Activated B cell treated with CpG ODN at 0.5 μM for 24 hours (primary cell): ENCODE data around the gene LIN54. TPM values are rescaled to one million over a fixed set of nuclear protein-coding genes. Genes with fewer than 3 reads are reported as not detected.
A peak's percentile ranks its signal among the peaks of the same experiment; 100 is the strongest.

Experiments used
- ATAC-seq: fragments of 200-7000 bp; cut with Tn5 transposase; one replicate; pipeline ENCODE4 v1.10.0; 2021; ENCODE audit warnings: low read depth, mild to moderate bottlenecking, moderate library complexity
- CTCF ChIA-PET: fragments of 350-600 bp; sonication (Branson Sonifier 250); formaldehyde crosslinking; loops from one replicate; lab custom pipeline; 2021; ENCODE audit warnings: antibody characterized with exemption; lab: Charles Lee
- POLR2A ChIA-PET: fragments of 350-600 bp; sonication (Branson Sonifier 250); formaldehyde crosslinking; loops from one replicate; lab custom pipeline; 2021; ENCODE audit warnings: antibody characterized with exemption; lab: Charles Lee
- DNase-seq: peaks from one replicate; pipeline ENCODE4 v3.0.0; 2022
- H3K27ac Mint-ChIP-seq: one replicate; pipeline ENCODE4 v1.8.0; 2020; ENCODE audit warnings: mixed read lengths
- H3K27me3 Mint-ChIP-seq: one replicate; pipeline ENCODE4 v1.8.0; 2021; ENCODE audit warnings: mixed read lengths
- H3K36me3 Mint-ChIP-seq: one replicate; pipeline ENCODE4 v1.8.0; 2021; ENCODE audit warnings: low read depth, mixed read lengths
- H3K4me1 Mint-ChIP-seq: one replicate; pipeline ENCODE4 v1.8.0; 2021; ENCODE audit warnings: mixed read lengths
- H3K4me3 Mint-ChIP-seq: one replicate; pipeline ENCODE4 v1.8.0; 2020; ENCODE audit warnings: mild to moderate bottlenecking, mixed read lengths
- H3K9me3 Mint-ChIP-seq: one replicate; pipeline ENCODE4 v1.8.0; 2020; ENCODE audit warnings: mixed read lengths
- intact Hi-C: fragments of 100-400 bp; cut with micrococcal nuclease; formaldehyde crosslinking; loops from one replicate; pipeline ENCODE4 v1.15.1; 2024
- total RNA-seq: library from RNA; stranded (reverse); gene quantifications from 2 replicates; pipeline ENCODE4 v1.2.3, GENCODE V29; 2022
- TF ChIP-seq, protein P1 (sequence below): fragments of 200-600 bp; IDR thresholded peaks from one replicate; pipeline ENCODE4 v1.8.0; 2022; ENCODE audit warnings: antibody characterized with exemption, mild to moderate bottlenecking

LIN54 gene
- total RNA-seq, 1 donor from 2014 or later: 12.1 TPM

DNA sequence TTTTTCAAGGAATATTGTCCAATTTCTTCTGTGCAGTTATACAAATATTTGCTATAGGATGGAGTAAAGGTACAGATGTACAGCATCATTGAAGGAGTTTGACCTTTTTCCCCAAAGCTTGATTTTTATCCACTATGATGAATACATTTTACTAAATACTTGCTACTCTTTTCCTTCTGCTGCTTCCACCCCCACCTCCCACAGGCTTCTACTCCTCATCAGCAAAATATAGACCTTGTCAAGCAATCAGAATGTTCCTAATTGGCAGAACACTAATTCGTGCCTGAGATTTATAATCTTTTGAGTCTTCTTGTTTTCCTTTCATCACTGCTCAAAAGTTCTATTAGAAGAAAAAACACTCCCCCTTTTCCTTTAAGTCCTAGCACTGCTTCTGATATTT, 113.9 kb downstream of the LIN54 start:
- TF ChIP-seq, protein P1, sequence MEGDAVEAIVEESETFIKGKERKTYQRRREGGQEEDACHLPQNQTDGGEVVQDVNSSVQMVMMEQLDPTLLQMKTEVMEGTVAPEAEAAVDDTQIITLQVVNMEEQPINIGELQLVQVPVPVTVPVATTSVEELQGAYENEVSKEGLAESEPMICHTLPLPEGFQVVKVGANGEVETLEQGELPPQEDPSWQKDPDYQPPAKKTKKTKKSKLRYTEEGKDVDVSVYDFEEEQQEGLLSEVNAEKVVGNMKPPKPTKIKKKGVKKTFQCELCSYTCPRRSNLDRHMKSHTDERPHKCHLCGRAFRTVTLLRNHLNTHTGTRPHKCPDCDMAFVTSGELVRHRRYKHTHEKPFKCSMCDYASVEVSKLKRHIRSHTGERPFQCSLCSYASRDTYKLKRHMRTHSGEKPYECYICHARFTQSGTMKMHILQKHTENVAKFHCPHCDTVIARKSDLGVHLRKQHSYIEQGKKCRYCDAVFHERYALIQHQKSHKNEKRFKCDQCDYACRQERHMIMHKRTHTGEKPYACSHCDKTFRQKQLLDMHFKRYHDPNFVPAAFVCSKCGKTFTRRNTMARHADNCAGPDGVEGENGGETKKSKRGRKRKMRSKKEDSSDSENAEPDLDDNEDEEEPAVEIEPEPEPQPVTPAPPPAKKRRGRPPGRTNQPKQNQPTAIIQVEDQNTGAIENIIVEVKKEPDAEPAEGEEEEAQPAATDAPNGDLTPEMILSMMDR: no peak
- ChIA-PET CTCF (interaction anchor here (1.4 kb wide), 1 partner anchor 434 kb away, joined by 3 read pairs; no protein-coding TSS in a partner anchor), POLR2A (interaction anchor here (0.6 kb wide), 1 partner anchor 137 kb away, joined by 3 read pairs; no protein-coding TSS in a partner anchor)
- Mint-ChIP-seq H3K9me3 (no peaks in the 10 kb centered on the region), H3K4me1 (peaks cover 15% of the 10 kb centered on the region), H3K27me3 (no peaks in the 10 kb centered on the region), H3K36me3 (peaks cover 40% of the 10 kb centered on the region), H3K27ac (peak overlapping the region; percentile 6), H3K4me3 (no peak overlapping the region)
- intact Hi-C loops: loop anchor here (10.0 kb wide), 1 partner anchor 612 kb away; no protein-coding TSS in a partner anchor
- DNase-seq: no peak
- no peak for ATAC-seq

DNA sequence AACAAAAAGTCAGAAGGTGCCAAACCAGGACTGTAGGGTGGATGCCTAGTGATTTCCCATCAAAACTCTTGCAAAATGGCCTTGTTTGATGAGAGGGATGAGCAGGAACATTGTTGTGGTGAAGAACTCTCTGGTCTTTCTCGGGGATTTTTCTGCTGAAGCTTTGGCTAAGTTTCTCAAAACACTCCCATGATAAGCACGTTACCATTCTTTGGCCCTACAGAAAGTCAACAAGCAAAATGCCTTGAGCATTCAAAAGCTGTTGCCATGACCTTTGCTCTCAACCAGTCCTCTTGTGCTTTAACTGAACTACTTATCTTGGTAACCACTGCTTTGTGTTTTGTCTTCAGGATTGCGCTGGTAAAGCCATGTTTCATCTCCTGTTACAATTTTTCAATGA, 116.7 kb downstream of the LIN54 start:
- intact Hi-C loops: loop anchor here (10.0 kb wide), 1 partner anchor 609 kb away; no protein-coding TSS in a partner anchor
- peaks cover 54% of the 10 kb centered on the region for H3K36me3 Mint-ChIP-seq
- no peaks in the 10 kb centered on the region for H3K9me3 Mint-ChIP-seq
- no peak overlapping the region for H3K27ac Mint-ChIP-seq
- CTCF ChIA-PET: interaction anchor here (1.0 kb wide), 1 partner anchor 116 kb away, joined by 3 read pairs; the partner anchor contains the start of gene LIN54
- DNase-seq (no peak), ATAC-seq (no peak)
- H3K4me3 Mint-ChIP-seq: no peak overlapping the region
- H3K4me1 Mint-ChIP-seq: peaks cover 30% of the 10 kb centered on the region
- TF ChIP-seq, protein P1: no peak
- H3K27me3 Mint-ChIP-seq: no peaks in the 10 kb centered on the region
- POLR2A ChIA-PET: no interaction called here

DNA sequence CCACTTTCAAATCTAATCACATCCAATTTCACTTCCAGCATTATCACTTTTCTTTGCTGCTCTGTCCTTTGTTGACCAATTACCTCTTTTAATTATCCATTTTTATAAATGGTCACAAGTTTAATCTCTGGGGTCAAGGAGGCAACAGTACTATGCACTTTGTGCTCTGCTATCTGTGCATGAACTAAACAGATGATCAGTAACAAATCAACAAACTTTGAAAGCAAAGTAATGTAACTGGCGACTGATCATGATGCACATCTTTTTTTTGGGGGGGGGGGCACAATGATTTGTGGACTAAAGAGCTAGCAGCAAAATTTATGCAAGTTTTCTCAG, 118.2 kb downstream of the LIN54 start:
- Mint-ChIP-seq H3K9me3 (no peaks in the 10 kb centered on the region), H3K36me3 (peaks cover 49% of the 10 kb centered on the region), H3K4me1 (peaks cover 35% of the 10 kb centered on the region), H3K27ac (peak overlapping the region; percentile 36), H3K27me3 (no peaks in the 10 kb centered on the region), H3K4me3 (peak overlapping the region; percentile 93)
- POLR2A ChIA-PET: interaction anchor here (4.3 kb wide), 1 partner anchor 8 kb away, joined by 33 read pairs; the partner anchor contains the start of gene THAP9
- no peak for ATAC-seq
- DNase-seq: no peak
- CTCF ChIA-PET: no interaction called here
- TF ChIP-seq, protein P1: no peak
- intact Hi-C loops: loop anchor here (10.0 kb wide), 1 partner anchor 608 kb away; no protein-coding TSS in a partner anchor

DNA sequence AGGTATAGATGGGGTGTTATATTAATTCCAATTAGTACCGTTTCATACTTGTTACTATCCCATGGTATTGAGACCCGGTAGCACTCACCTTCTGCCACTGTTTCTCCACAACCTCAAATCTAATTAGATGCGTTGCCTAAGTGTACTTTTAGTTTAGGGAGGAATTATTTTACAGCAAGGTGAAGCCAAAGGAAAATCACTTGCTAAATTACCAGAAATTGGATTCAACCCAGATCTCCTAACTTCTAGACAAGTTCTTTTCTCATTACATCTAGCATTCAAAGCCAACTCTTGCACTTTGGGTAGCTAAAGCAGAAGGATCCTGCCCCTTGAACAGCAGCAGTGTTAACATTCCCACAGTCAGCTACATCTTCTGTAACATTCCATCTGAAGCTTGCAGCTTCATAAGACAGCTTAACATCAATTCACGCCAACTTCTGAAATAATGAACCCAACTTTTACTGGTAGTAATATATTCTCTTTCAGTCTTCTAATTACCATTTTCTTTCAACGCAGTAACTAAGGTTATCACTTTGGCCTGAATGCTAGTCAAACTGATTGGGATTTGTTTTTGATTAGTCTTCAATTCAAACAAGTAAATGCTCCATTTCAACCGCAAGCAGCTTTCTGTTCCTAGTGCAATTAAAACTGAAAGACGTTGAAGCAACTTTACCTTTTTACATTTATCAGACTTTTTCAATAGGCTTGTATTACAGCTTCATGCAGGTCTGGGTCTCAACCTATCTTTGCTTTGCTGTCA, 118.7 kb downstream of the LIN54 start:
- H3K36me3 Mint-ChIP-seq: peaks cover 48% of the 10 kb centered on the region
- ATAC-seq: no peak
- CTCF ChIA-PET: no interaction called here
- H3K4me3 Mint-ChIP-seq: peak overlapping the region; percentile 93
- POLR2A ChIA-PET: interaction anchor here (0.8 to 4.3 kb wide), 2 partner anchors 8 to 143 kb away, joined by 3 to 33 read pairs; partner anchors contain the start of genes COPS4 and THAP9
- DNase-seq: no peak
- intact Hi-C loops: loop anchor here (1.0 to 10.0 kb wide), 9 partner anchors 8 to 607 kb away; partner anchors contain the start of genes COPS4, COQ2, ENOPH1 and HNRNPDL
- peaks cover 32% of the 10 kb centered on the region for H3K4me1 Mint-ChIP-seq
- TF ChIP-seq, protein P1: no peak
- H3K9me3 Mint-ChIP-seq: no peaks in the 10 kb centered on the region
- H3K27ac Mint-ChIP-seq: peak overlapping the region; percentile 94
- H3K27me3 Mint-ChIP-seq: no peaks in the 10 kb centered on the region
